RWPE1 (cell line): ENCODE measurements around the gene PDP2.

ENCODE experiments used
- CTCF ChIA-PET: fragments of 350-600 bp; sonication (Branson Sonifier 250); formaldehyde crosslinking; extraction: SDS; loops from one replicate; lab custom pipeline; 2021; lab: Yijun Ruan, JAX
- POLR2A ChIA-PET: fragments of 400-600 bp; formaldehyde crosslinking; extraction: SDS; loops from one replicate; lab custom pipeline; 2020; ENCODE audit warnings: antibody characterized with exemption; ENCODE audit not compliant: low non-redundant PET; lab: Yijun Ruan, JAX
- DNase-seq: peaks from one replicate; pipeline ENCODE4 v3.0.0; 2012; ENCODE audit warnings: low spot score
- H3K27ac ChIP-seq: fragments of 450-650 bp; 2 replicates; pipeline ENCODE4 v1.5.1; 2017
- TF ChIP-seq, protein P1 (sequence below): fragments of 450-650 bp; conservative IDR thresholded peaks from 2 replicates; pipeline ENCODE4 v1.5.1; 2017; ENCODE audit warnings: low read depth, mild to moderate bottlenecking

The PDP2 gene

DNA sequence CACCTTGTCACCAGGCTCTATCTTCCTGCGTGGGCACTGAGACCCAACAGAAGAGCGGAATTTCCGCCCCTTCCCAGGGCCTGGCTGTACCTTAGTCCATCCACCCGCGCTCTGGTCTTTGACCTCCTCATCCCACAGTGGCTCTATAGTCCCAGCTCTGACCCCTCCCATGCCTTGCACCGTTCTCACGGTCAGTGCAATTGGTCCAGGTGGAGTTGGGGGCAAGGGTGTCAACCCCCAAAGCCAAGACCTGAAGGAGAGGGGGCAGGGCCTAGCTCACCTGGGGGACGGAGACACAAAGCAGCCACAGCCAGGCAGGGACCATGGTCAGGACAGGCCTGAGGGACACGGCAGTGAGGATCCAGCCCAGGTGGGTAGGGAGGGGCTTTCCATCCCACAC, 37.4 kb downstream of the PDP2 start:
- POLR2A ChIA-PET: no interaction called here
- CTCF ChIA-PET: interaction anchor here (0.6 to 2.6 kb wide), 2 partner anchors 22 to 50 kb away, joined by 4 to 15 read pairs; no protein-coding TSS in a partner anchor
- TF ChIP-seq, protein P1, sequence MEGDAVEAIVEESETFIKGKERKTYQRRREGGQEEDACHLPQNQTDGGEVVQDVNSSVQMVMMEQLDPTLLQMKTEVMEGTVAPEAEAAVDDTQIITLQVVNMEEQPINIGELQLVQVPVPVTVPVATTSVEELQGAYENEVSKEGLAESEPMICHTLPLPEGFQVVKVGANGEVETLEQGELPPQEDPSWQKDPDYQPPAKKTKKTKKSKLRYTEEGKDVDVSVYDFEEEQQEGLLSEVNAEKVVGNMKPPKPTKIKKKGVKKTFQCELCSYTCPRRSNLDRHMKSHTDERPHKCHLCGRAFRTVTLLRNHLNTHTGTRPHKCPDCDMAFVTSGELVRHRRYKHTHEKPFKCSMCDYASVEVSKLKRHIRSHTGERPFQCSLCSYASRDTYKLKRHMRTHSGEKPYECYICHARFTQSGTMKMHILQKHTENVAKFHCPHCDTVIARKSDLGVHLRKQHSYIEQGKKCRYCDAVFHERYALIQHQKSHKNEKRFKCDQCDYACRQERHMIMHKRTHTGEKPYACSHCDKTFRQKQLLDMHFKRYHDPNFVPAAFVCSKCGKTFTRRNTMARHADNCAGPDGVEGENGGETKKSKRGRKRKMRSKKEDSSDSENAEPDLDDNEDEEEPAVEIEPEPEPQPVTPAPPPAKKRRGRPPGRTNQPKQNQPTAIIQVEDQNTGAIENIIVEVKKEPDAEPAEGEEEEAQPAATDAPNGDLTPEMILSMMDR: no peak
- no peak overlapping the region for H3K27ac ChIP-seq
- no peak for DNase-seq

DNA sequence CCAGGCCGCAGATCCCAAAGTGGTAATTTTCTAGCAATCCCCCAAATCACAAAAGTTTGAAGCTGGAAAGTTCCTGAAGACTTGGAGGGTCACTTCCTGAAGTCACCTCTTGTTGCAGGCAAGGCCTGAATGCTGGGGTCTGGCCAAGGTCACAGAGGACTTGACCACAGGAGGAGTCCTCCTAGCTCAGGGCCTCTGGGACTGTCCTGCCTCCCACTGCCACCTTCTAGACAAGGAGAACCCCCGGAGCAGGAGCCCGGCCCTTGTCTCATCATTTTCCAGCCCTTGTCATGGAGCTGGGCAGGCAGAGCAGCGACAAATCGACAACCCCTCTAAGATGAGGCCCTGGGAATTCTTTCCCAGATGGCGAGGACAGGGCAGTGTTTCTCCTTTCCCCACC, 38.0 kb downstream of the PDP2 start:
- TF ChIP-seq, protein P1: no peak
- ChIA-PET POLR2A (no interaction called here), CTCF (interaction anchor here (0.6 to 2.6 kb wide), 2 partner anchors 23 to 50 kb away, joined by 4 to 15 read pairs; no protein-coding TSS in a partner anchor)
- no peak for DNase-seq
- H3K27ac ChIP-seq: no peak overlapping the region

DNA sequence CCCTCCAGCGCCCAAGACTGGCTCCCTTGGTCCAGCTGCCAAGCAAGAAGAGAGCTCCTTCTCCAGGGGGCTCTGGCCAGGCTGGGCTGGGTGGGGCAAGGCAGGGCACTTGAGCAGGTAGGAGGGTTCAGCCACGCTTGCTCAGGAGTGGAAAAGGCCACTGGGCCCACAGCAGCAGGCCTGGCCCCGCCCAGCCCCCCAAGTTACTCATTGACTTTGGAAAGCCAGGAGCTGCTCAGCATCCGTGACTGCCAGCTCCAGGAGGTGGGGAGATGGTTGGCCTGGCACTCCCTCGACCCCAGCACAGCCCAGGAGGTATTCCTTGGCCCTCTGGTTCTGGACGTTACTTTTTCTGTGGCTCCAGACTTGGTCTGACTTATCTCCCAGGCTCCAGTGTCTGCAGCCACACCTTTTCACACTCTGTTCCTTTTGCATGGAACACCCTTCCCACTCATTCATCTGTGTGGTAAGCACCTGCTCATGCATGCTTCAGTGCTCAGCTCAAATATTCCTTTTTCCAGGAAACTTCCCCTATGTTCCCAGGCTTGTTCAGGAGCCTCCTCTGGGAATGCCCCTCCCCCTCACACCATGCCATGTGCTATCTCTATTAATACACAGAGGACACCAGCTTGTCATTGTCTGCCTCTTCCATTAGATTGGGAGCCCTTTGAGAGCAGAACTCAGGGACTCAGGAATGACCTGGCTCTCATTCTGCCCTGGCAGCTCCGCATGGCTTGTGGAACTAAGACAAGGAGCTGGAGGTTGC, 38.7 kb downstream of the PDP2 start, which contains the start of gene CDH16:
Gene CDH16, minus strand, starts transcription at position 83 of the 766 bp plus-strand sequence. CDS start 820 bp downstream, outside the sequence.
- no peak within 1 kb of the TSS for H3K27ac ChIP-seq
- TF ChIP-seq, protein P1: no peak
- POLR2A ChIA-PET: no interaction called here
- no peak for DNase-seq
- CTCF ChIA-PET: interaction anchor here (1.3 to 2.6 kb wide), 2 partner anchors 9 to 24 kb away, joined by 7 to 15 read pairs; no protein-coding TSS in a partner anchor

DNA sequence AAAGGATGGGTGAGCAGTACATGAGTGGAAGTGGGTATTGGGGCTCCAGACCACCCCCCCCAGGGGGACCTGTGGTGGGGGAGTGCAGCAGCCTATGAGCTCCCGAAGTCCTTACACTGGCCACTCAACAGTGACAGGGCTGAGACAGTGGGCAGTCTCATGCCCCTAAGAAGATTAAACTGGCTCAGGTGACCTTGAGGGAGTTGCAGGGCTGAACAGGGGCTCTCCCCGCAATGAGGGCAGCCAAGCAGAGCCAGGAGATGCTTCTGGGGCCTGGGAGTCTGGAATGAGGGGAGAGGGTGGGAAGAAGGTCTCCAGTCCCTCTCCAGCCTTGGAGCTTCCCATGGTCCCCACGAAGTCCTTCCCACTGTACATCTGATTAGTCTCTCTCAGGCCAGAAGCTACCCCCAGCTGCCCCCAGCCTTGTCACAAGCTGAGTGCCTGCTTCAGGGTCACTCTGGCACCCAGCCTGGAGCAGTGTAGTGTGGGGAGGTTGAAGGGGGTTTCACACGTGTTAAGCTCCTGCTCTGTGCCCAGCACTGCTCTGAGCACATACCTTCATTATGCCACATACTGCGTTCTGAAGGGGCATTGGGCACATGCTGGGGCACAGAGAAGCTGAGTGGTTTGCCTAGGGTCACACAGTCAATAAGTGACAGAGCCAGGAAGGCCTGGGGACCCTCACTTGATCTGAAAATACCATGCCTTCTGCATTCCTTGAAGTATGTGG, 39.4 kb downstream of the PDP2 start:
- DNase-seq: no peak
- POLR2A ChIA-PET: no interaction called here
- CTCF ChIA-PET: interaction anchor here (1.3 to 2.6 kb wide), 2 partner anchors 10 to 24 kb away, joined by 7 to 15 read pairs; no protein-coding TSS in a partner anchor
- H3K27ac ChIP-seq: no peak overlapping the region
- TF ChIP-seq, protein P1: no peak

DNA sequence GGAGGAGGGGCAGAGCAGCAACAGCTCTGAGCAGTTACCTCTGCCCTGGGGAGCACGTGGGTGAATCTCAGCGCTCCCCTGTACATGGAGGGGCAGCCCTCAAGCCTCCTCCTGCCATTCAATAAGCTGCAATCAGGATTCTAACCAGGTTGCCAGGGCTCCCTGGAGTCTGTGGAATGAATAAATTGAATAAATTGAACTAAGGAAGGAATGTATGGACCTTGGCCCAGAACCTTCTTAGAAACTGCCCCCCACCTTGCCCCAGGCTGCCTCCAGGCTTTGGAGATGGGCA, 39.9 kb downstream of the PDP2 start:
- CTCF ChIA-PET: interaction anchor here (1.3 to 2.6 kb wide), 2 partner anchors 10 to 25 kb away, joined by 7 to 15 read pairs; no protein-coding TSS in a partner anchor

More for the DNA sequence above, 39.9 kb downstream of the PDP2 start:
- H3K27ac ChIP-seq: no peak overlapping the region
- TF ChIP-seq, protein P1: no peak
- DNase-seq: no peak
- POLR2A ChIA-PET: no interaction called here
